ENCODE data around the gene COL5A1. TPM values are rescaled to one million over a fixed set of nuclear protein-coding genes. Genes with fewer than 3 reads are reported as not detected.

Gene COL5A1
- total RNA-seq, 1 donor from 2014 or later = 1,552 TPM

GRCh38 chr9:134808447-134808792, 166.8 kb downstream of the COL5A1 start:
- peaks cover 49% of the 10 kb centered on the region for H3K36me3 Mint-ChIP-seq (ENCODE audit: unreplicated experiment)
- no peak overlapping the region for H3K27ac Mint-ChIP-seq (ENCODE audit: unreplicated experiment)
- H3K4me3 Mint-ChIP-seq (ENCODE audit: unreplicated experiment) = no peak overlapping the region
- DNase-seq (ENCODE audit: extremely low spot score, unreplicated experiment) = no peak
- H3K9me3 Mint-ChIP-seq (ENCODE audit: unreplicated experiment) = no peaks in the 10 kb centered on the region
- no peaks in the 10 kb centered on the region for H3K27me3 Mint-ChIP-seq (ENCODE audit: unreplicated experiment)
- peaks cover 44% of the 10 kb centered on the region for H3K4me1 Mint-ChIP-seq (ENCODE audit: unreplicated experiment)
- TF ChIP-seq CTCF (IDR thresholded peaks at IDR 0.05) = no peak

- Mint-ChIP-seq H3K9me3 (ENCODE audit: unreplicated experiment) (no peaks in the 10 kb centered on the region), H3K36me3 (ENCODE audit: unreplicated experiment) (peaks cover 45% of the 10 kb centered on the region), H3K27ac (ENCODE audit: unreplicated experiment) (no peak overlapping the region), H3K4me3 (ENCODE audit: unreplicated experiment) (no peak overlapping the region), H3K27me3 (ENCODE audit: unreplicated experiment) (no peaks in the 10 kb centered on the region), H3K4me1 (ENCODE audit: unreplicated experiment) (peaks cover 47% of the 10 kb centered on the region)
- DNase-seq (ENCODE audit: extremely low spot score, unreplicated experiment) = no peak
- no peak for TF ChIP-seq CTCF (IDR thresholded peaks at IDR 0.05)
Observed at GRCh38 chr9:134809292-134809691, 167.7 kb downstream of the COL5A1 start.

- Mint-ChIP-seq H3K36me3 (ENCODE audit: unreplicated experiment) (peaks cover 45% of the 10 kb centered on the region), H3K9me3 (ENCODE audit: unreplicated experiment) (no peaks in the 10 kb centered on the region), H3K27me3 (ENCODE audit: unreplicated experiment) (no peaks in the 10 kb centered on the region), H3K4me3 (ENCODE audit: unreplicated experiment) (no peak overlapping the region), H3K27ac (ENCODE audit: unreplicated experiment) (peak overlapping the region; percentile 41), H3K4me1 (ENCODE audit: unreplicated experiment) (peaks cover 48% of the 10 kb centered on the region)
- TF ChIP-seq CTCF (IDR thresholded peaks at IDR 0.05) = no peak
- DNase-seq (ENCODE audit: extremely low spot score, unreplicated experiment) = no peak
Observed at GRCh38 chr9:134809826-134810225, 168.2 kb downstream of the COL5A1 start.

- H3K36me3 Mint-ChIP-seq (ENCODE audit: unreplicated experiment) = peaks cover 47% of the 10 kb centered on the region
Observed at GRCh38 chr9:134811079-134811672, 169.6 kb downstream of the COL5A1 start.

More at GRCh38 chr9:134811079-134811672, 169.6 kb downstream of the COL5A1 start:
- no peak for DNase-seq (ENCODE audit: extremely low spot score, unreplicated experiment)
- Mint-ChIP-seq H3K4me1 (ENCODE audit: unreplicated experiment) (peaks cover 49% of the 10 kb centered on the region), H3K27me3 (ENCODE audit: unreplicated experiment) (no peaks in the 10 kb centered on the region), H3K4me3 (ENCODE audit: unreplicated experiment) (no peak overlapping the region), H3K9me3 (ENCODE audit: unreplicated experiment) (no peaks in the 10 kb centered on the region), H3K27ac (ENCODE audit: unreplicated experiment) (peak overlapping the region; percentile 85)
- no peak for TF ChIP-seq CTCF (IDR thresholded peaks at IDR 0.05)

All from osteocyte (in vitro differentiated cells).